ENCODE data around the gene TTLL6. TPM values are rescaled to one million over a fixed set of nuclear protein-coding genes. Genes with fewer than 3 reads are reported as not detected.
"Not testable (repeated sequence)": the region's sequence is repeated elsewhere in the genome, so short reads cannot be mapped to it uniquely, and the experiment has no call there.

TTLL6 gene
- total RNA-seq, 1 donor from 2014 or later: not detected

GRCh38 chr17:48815311-48815710 is 1.7 kb downstream of the TTLL6 start:
- DNase-seq: no peak

- no peak for DNase-seq
These were observed 2.5 kb downstream of the TTLL6 start for GRCh38 chr17:48814504-48814903.

GRCh38 chr17:48812001-48812400 is 5.0 kb downstream of the TTLL6 start:
- no peak for DNase-seq

- no peak for DNase-seq
These were observed 7.8 kb downstream of the TTLL6 start for GRCh38 chr17:48809182-48809581.

- no peak for DNase-seq
These were observed 12.1 kb downstream of the TTLL6 start for GRCh38 chr17:48804936-48805411.

- no peak for DNase-seq
These were observed 16.3 kb downstream of the TTLL6 start for GRCh38 chr17:48800626-48801217.

GRCh38 chr17:48799069-48799723 is 17.8 kb downstream of the TTLL6 start:
- DNase-seq: no peak

- DNase-seq: not testable (repeated sequence)
These were observed 20.9 kb downstream of the TTLL6 start for GRCh38 chr17:48796163-48796522.

- no peak for DNase-seq
These were observed 21.4 kb downstream of the TTLL6 start for GRCh38 chr17:48795444-48796162.

- DNase-seq: no peak
These were observed 24.8 kb downstream of the TTLL6 start for GRCh38 chr17:48792033-48792798.

GRCh38 chr17:48791128-48792032 is 25.6 kb downstream of the TTLL6 start:
- peak; percentile 64 for DNase-seq

GRCh38 chr17:48790607-48791127 is 26.4 kb downstream of the TTLL6 start:
- DNase-seq: no peak

GRCh38 chr17:48787828-48788227 is 29.2 kb downstream of the TTLL6 start:
- DNase-seq: no peak

GRCh38 chr17:48779421-48779820 is 37.6 kb downstream of the TTLL6 start:
- DNase-seq: no peak

GRCh38 chr17:48776602-48777001 is 40.4 kb downstream of the TTLL6 start:
- DNase-seq: no peak

- DNase-seq: no peak
These were observed 43.8 kb downstream of the TTLL6 start for GRCh38 chr17:48773245-48773644.

- no peak for DNase-seq
These were observed 46.1 kb downstream of the TTLL6 start for GRCh38 chr17:48770954-48771353.

GRCh38 chr17:48769009-48769675 is 47.9 kb downstream of the TTLL6 start:
- DNase-seq: no peak

GRCh38 chr17:48767263-48767774 is 49.7 kb downstream of the TTLL6 start:
- no peak for DNase-seq

- DNase-seq: no peak
These were observed 55.9 kb downstream of the TTLL6 start for GRCh38 chr17:48761114-48761513.

GRCh38 chr17:48760411-48760810 is 56.6 kb downstream of the TTLL6 start:
- DNase-seq: no peak
